Osteocyte (in vitro differentiated cells): ENCODE results near the gene TCHHL1. TPM values are rescaled to one million over a fixed set of nuclear protein-coding genes. Genes with fewer than 3 reads are reported as not detected.

Experiments used
- DNase-seq: peaks from one replicate; pipeline ENCODE4 v3.0.0; 2021; ENCODE audit warnings: mixed read lengths; ENCODE audit not compliant: unreplicated experiment; ENCODE audit errors: extremely low spot score
- H3K27ac Mint-ChIP-seq: one replicate; pipeline ENCODE4 v1.8.0; 2021; ENCODE audit warnings: mild to moderate bottlenecking, mixed read lengths; ENCODE audit not compliant: unreplicated experiment
- H3K27me3 Mint-ChIP-seq: one replicate; pipeline ENCODE4 v1.8.0; 2021; ENCODE audit warnings: mixed read lengths; ENCODE audit not compliant: unreplicated experiment
- H3K36me3 Mint-ChIP-seq: one replicate; pipeline ENCODE4 v1.8.0; 2021; ENCODE audit warnings: mixed read lengths; ENCODE audit not compliant: unreplicated experiment
- H3K4me1 Mint-ChIP-seq: one replicate; pipeline ENCODE4 v1.8.0; 2021; ENCODE audit warnings: mixed read lengths; ENCODE audit not compliant: unreplicated experiment
- H3K4me3 Mint-ChIP-seq: one replicate; pipeline ENCODE4 v1.8.0; 2021; ENCODE audit warnings: mild to moderate bottlenecking, moderate library complexity, mixed read lengths; ENCODE audit not compliant: unreplicated experiment
- H3K9me3 Mint-ChIP-seq: one replicate; pipeline ENCODE4 v1.8.0; 2021; ENCODE audit warnings: mixed read lengths; ENCODE audit not compliant: unreplicated experiment
- CTCF ChIP-seq: fragments of 200-600 bp; sonication (generic); IDR thresholded peaks from 2 replicates; pipeline ENCODE4 v1.5.0; 2021; ENCODE audit warnings: antibody characterized with exemption, mild to moderate bottlenecking, moderate library complexity
- total RNA-seq: library from RNA; stranded (reverse); gene quantifications from 2 replicates; pipeline ENCODE4 v1.2.1, GENCODE V29; 2021

Gene TCHHL1
- total RNA-seq, 1 donor from 2014 or later, result not detected

GRCh38 chr1:152067929-152068328, 20.9 kb downstream of the TCHHL1 start:
- Mint-ChIP-seq H3K27me3 (peaks cover 34% of the 10 kb centered on the region), H3K27ac (no peak overlapping the region), H3K9me3 (no peaks in the 10 kb centered on the region), H3K4me3 (no peak overlapping the region), H3K4me1 (no peaks in the 10 kb centered on the region), H3K36me3 (no peaks in the 10 kb centered on the region)
- no peak for DNase-seq
- TF ChIP-seq CTCF, result no peak

GRCh38 chr1:152067150-152067549, 21.7 kb downstream of the TCHHL1 start:
- peaks cover 31% of the 10 kb centered on the region for H3K27me3 Mint-ChIP-seq
- TF ChIP-seq CTCF, result no peak
- H3K4me1 Mint-ChIP-seq, result no peaks in the 10 kb centered on the region
- no peak for DNase-seq
- no peaks in the 10 kb centered on the region for H3K36me3 Mint-ChIP-seq
- H3K9me3 Mint-ChIP-seq, result no peaks in the 10 kb centered on the region
- no peak overlapping the region for H3K27ac Mint-ChIP-seq
- no peak overlapping the region for H3K4me3 Mint-ChIP-seq

GRCh38 chr1:152061952-152062351, 26.9 kb downstream of the TCHHL1 start:
- Mint-ChIP-seq H3K27ac (no peak overlapping the region), H3K9me3 (no peaks in the 10 kb centered on the region), H3K4me1 (no peaks in the 10 kb centered on the region)

GRCh38 chr1:152053375-152053774, 35.5 kb downstream of the TCHHL1 start:
- H3K9me3 Mint-ChIP-seq, result no peaks in the 10 kb centered on the region
- no peak for TF ChIP-seq CTCF
- H3K4me3 Mint-ChIP-seq, result no peak overlapping the region
- peaks cover 48% of the 10 kb centered on the region for H3K27me3 Mint-ChIP-seq
- no peak overlapping the region for H3K27ac Mint-ChIP-seq
- no peak for DNase-seq
- no peaks in the 10 kb centered on the region for H3K36me3 Mint-ChIP-seq
- peaks cover 14% of the 10 kb centered on the region for H3K4me1 Mint-ChIP-seq

More at GRCh38 chr1:152061952-152062351, 26.9 kb downstream of the TCHHL1 start:
- no peak overlapping the region for H3K4me3 Mint-ChIP-seq
- H3K36me3 Mint-ChIP-seq, result no peaks in the 10 kb centered on the region
- TF ChIP-seq CTCF, result no peak
- DNase-seq, result no peak
- H3K27me3 Mint-ChIP-seq, result peaks cover 22% of the 10 kb centered on the region

GRCh38 chr1:152052606-152053005, 36.3 kb downstream of the TCHHL1 start:
- no peaks in the 10 kb centered on the region for H3K9me3 Mint-ChIP-seq
- TF ChIP-seq CTCF, result peak; percentile 94
- H3K4me3 Mint-ChIP-seq, result no peak overlapping the region
- peaks cover 22% of the 10 kb centered on the region for H3K4me1 Mint-ChIP-seq
- no peak overlapping the region for H3K27ac Mint-ChIP-seq
- peak; percentile 94 for DNase-seq
- H3K27me3 Mint-ChIP-seq, result peaks cover 42% of the 10 kb centered on the region
- H3K36me3 Mint-ChIP-seq, result no peaks in the 10 kb centered on the region
